BLaER1 treated with 17β-estradiol and CSF1 and Interleukin-3, amounts not matched to agents 10 nM and 100 nM (cell line): ENCODE results near the gene RCHY1.
"Not testable (repeated sequence)": the region's sequence is repeated elsewhere in the genome, so short reads cannot be mapped to it uniquely, and the experiment has no call there.

Experiments used
- H3K27ac ChIP-seq, 11 experiments: shearing (Covaris generic); formaldehyde crosslinking; 2 replicates each; pipeline ENCODE4 v1.8.1; 2022
- H3K27me3 ChIP-seq, 11 experiments: shearing (Covaris generic); formaldehyde crosslinking; 2 replicates each; pipeline ENCODE4 v1.8.1; 2022
- H3K36me3 ChIP-seq, 11 experiments: shearing (Covaris generic); formaldehyde crosslinking; 2 replicates each; pipeline ENCODE4 v1.8.1; 2022
- H3K4me1 ChIP-seq, 10 experiments: shearing (Covaris generic); formaldehyde crosslinking; 2 replicates each; pipeline ENCODE4 v1.8.1; 2022
- H3K4me2 ChIP-seq, 11 experiments: shearing (Covaris generic); formaldehyde crosslinking; 2 replicates each; pipeline ENCODE4 v1.8.1; 2022
- H3K4me3 ChIP-seq, 10 experiments: shearing (Covaris generic); formaldehyde crosslinking; 2 replicates each; pipeline ENCODE4 v1.8.1; 2022
- H3K9ac ChIP-seq, 11 experiments: shearing (Covaris generic); formaldehyde crosslinking; 2 replicates each; pipeline ENCODE4 v1.8.1; 2022
- H3K9me3 ChIP-seq, 11 experiments: shearing (Covaris generic); formaldehyde crosslinking; replicated peaks in 1 of 11; 2 replicates each; pipeline ENCODE4 v1.8.1; 2022
- H4K20me1 ChIP-seq, 11 experiments: shearing (Covaris generic); formaldehyde crosslinking; 2 replicates each; pipeline ENCODE4 v1.8.1; 2022
- Cebpa-rat ChIP-seq, 11 experiments: shearing (Covaris generic); IDR thresholded peaks; 2 replicates each; pipeline ENCODE4 v1.8.1; 2022

RCHY1 gene

GRCh38 chr4:75544870-75545269 is 30.7 kb upstream of the RCHY1 start:
- H3K27ac ChIP-seq: no peak overlapping the region
- no peak overlapping the region for H3K4me2 ChIP-seq
- H3K36me3 ChIP-seq: peaks cover 5 to 49% (median 21%) of the 10 kb centered on the region in 11 experiments; a peak in 17 of 22 replicates
- H3K9me3 ChIP-seq: no peaks in the 10 kb centered on the region
- no peak overlapping the region for H3K4me3 ChIP-seq
- no peak for TF ChIP-seq Cebpa-rat (IDR thresholded peaks at IDR 0.05)
- peaks cover 0 to 9% (median 5%) of the 10 kb centered on the region in 10 experiments; a peak in 11 of 20 replicates for H3K4me1 ChIP-seq
- no peak overlapping the region for H3K9ac ChIP-seq
- no peaks in the 10 kb centered on the region for H4K20me1 ChIP-seq
- no peaks in the 10 kb centered on the region for H3K27me3 ChIP-seq

GRCh38 chr4:75544220-75544619 is 30.0 kb upstream of the RCHY1 start:
- not testable (repeated sequence) for H4K20me1 ChIP-seq, H3K4me1 ChIP-seq, H3K27me3 ChIP-seq, H3K4me3 ChIP-seq, H3K9me3 ChIP-seq, H3K9ac ChIP-seq, H3K4me2 ChIP-seq, H3K27ac ChIP-seq
- H3K36me3 ChIP-seq: peaks cover 5 to 55% (median 25%) of the 10 kb centered on the region in 11 experiments; a peak in 17 of 22 replicates

DNA sequence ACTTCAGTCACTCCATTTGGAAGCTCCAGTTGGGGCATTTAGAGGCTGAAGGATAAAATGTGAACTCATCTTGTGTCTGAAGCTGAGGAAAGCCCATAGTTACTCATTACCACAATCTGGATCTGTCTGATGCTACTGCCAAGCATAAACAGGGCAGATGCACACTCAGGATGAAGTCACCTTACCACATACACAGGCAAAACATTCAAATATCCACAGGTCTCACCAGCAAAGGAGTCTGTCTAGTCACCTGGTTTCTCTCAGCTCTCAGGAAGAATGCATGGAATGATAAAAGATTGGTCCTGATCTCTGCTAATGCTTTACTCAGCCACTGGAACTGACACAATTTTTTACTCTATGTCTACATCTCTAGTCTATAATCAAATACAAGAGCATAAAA is 28.6 kb upstream of the RCHY1 start:
- no peak overlapping the region for H3K4me3 ChIP-seq
- H3K27ac ChIP-seq: no peak overlapping the region
- peaks cover 0 to 2% (median 0%) of the 10 kb centered on the region in 11 experiments; a peak in 1 of 22 replicates for H3K9me3 ChIP-seq
- peaks cover 5 to 62% (median 25%) of the 10 kb centered on the region in 11 experiments; a peak in 17 of 22 replicates for H3K36me3 ChIP-seq
- H3K4me1 ChIP-seq: peaks cover 0 to 3% (median under 1%) of the 10 kb centered on the region in 10 experiments; a peak in 11 of 20 replicates
- no peaks in the 10 kb centered on the region for H4K20me1 ChIP-seq
- no peak for TF ChIP-seq Cebpa-rat (IDR thresholded peaks at IDR 0.05)
- no peaks in the 10 kb centered on the region for H3K27me3 ChIP-seq
- H3K9ac ChIP-seq: no peak overlapping the region
- H3K4me2 ChIP-seq: no peak overlapping the region

DNA sequence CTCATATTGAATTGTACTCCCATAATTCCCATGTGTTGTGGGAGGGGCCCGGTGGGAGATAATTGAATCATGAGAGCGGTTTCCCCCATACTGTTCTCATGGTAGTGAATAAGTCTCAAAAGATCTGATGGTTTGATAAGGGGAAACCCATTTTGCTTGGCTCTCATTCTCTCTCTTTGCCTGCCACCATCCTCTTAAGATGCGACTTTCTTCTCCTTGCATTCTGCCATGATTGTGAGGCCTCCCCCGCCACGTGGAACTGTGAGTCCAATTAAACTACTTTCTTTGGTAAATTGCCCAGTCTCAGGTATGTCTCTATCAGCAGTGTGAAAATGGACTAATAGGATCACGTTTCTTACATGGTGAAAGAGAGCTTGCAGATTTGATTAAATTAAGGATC is 23.1 kb upstream of the RCHY1 start:
- not testable (repeated sequence) for H3K9ac ChIP-seq, H3K27ac ChIP-seq, H3K4me1 ChIP-seq, H3K4me2 ChIP-seq, H3K27me3 ChIP-seq, H4K20me1 ChIP-seq, H3K4me3 ChIP-seq
- Histone ChIP-seq H3K36me3 (peaks cover 15 to 58% (median 37%) of the 10 kb centered on the region in 11 experiments), H3K9me3 (peaks cover 34 to 46% (median 40%) of the 10 kb centered on the region in 11 experiments)

- not testable (repeated sequence) for H3K9ac ChIP-seq, H3K4me1 ChIP-seq, H4K20me1 ChIP-seq, H3K4me3 ChIP-seq, H3K27me3 ChIP-seq, H3K27ac ChIP-seq, H3K4me2 ChIP-seq
- Histone ChIP-seq H3K9me3 (peaks cover 55 to 69% (median 60%) of the 10 kb centered on the region in 11 experiments), H3K36me3 (peaks cover 46 to 78% (median 62%) of the 10 kb centered on the region in 11 experiments)
Observed at GRCh38 chr4:75533926-75534325, 19.7 kb upstream of the RCHY1 start.

DNA sequence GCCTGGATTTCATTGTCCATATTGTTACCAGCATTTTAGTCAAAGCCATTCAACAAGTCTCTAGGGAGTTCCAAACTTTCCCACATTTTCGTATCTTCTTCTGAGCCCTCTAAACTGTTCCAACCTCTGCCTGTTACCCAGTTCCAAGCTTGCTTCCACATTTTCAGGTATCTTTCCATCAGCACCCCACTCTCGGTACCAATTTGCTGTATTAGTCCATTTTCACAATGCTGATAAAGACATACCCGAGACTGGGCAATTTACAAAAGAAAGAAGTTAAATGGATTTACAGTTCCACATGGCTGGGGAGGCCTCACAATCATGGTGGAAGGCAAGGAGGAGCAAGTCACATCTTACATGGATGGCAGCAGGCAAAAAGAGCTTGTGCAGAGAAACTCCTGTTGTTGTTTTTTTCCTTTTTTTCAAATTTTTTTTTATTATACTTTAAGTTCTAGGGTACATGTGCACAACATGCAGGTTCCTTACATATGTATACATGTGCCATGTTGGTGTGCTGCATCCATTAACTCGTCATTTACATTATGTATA is 19.2 kb upstream of the RCHY1 start:
- H3K4me1 ChIP-seq, H3K9ac ChIP-seq, H4K20me1 ChIP-seq, H3K27me3 ChIP-seq, H3K4me2 ChIP-seq, H3K4me3 ChIP-seq, H3K27ac ChIP-seq: not testable (repeated sequence)
- Histone ChIP-seq H3K36me3 (peaks cover 51 to 78% (median 63%) of the 10 kb centered on the region in 11 experiments), H3K9me3 (peaks cover 55 to 69% (median 60%) of the 10 kb centered on the region in 11 experiments)

DNA sequence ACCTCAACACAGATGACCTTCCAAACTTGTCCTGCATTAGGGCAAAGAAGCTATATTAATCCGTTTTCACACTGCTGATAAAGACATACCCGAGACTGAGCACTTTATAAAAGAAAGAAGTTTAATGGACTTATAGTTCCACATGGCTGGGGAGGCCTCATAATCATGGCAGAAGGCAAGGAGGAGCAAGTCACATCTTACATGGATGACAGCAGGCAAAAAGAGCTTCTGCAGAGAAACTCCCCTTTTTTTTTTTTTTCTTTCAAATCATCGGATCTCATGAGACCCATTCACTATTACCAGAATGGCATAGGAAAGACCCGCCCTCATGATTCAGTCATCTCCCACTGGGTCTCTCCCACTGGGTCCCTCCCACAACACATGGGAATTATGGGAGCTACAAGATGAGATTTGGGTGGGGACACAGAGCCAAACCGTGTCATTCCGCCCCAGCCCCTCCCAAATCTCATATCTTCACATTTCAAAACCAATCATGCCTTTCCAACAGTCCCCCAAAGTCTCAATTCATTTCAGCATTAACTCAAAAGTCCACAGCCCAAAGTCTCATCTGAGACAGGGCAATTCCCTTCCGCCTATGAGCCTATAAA is 17.4 kb upstream of the RCHY1 start:
- Histone ChIP-seq H3K9me3 (peaks cover 51 to 60% (median 55%) of the 10 kb centered on the region in 11 experiments), H3K36me3 (peaks cover 67 to 84% (median 75%) of the 10 kb centered on the region in 11 experiments)
- H3K4me2 ChIP-seq, H3K27ac ChIP-seq, H4K20me1 ChIP-seq, H3K4me1 ChIP-seq, H3K9ac ChIP-seq, H3K4me3 ChIP-seq, H3K27me3 ChIP-seq: not testable (repeated sequence)

DNA sequence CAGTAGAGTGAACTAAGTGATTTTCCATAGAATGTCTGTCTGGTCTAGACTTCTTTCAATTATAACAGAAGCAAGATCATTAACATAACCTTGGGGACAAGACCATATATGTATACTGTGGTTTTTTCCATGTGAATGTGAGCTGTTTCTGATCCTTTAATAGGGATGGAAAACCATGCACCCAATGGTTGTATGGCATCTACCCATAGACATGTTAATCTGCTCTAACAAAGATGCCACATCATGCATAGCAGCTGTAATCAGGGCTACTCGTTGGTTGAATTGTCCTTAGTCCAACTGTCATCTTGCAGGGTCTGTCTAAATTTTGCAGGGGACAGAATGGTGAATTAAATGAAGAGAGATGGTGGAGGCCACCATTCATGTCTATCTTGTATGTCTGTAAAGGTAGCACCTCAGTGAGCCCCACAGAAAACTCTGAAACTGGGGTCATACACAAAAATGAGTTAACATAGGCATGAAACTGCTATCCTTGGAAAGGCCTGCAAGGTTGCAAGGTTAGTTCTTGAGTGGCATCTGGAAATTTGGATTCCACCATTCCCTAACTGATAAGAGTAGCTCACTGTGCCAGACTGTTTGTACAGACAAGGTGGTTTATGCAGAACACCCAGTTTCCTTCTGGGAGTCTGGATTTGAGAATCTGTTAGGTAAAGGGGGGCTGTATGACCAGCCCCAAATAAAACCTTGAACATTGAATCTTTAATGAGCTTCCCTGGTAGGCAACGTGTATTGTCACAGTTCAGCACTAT is 16.5 kb upstream of the RCHY1 start:
- Histone ChIP-seq H3K27me3 (no peaks in the 10 kb centered on the region), H3K9me3 (peaks cover 42 to 52% (median 46%) of the 10 kb centered on the region in 11 experiments), H3K9ac (no peak overlapping the region), H4K20me1 (no peaks in the 10 kb centered on the region), H3K4me1 (no peaks in the 10 kb centered on the region), H3K4me3 (0 out of 20 replicates have a peak overlapping the region, but pooled peaks of 1 of the 10 experiments have one; percentile 10), H3K36me3 (peaks cover 75 to 88% (median 80%) of the 10 kb centered on the region in 11 experiments), H3K4me2 (no peak overlapping the region), H3K27ac (no peak overlapping the region)
- no peak for TF ChIP-seq Cebpa-rat (IDR thresholded peaks at IDR 0.05)

GRCh38 chr4:75527482-75527881 is 13.3 kb upstream of the RCHY1 start:
- H3K9ac ChIP-seq: no peak overlapping the region
- H3K4me2 ChIP-seq: no peak overlapping the region
- H3K27ac ChIP-seq: no peak overlapping the region
- no peaks in the 10 kb centered on the region; a peak in 1 of 22 replicates for H4K20me1 ChIP-seq
- no peak overlapping the region for H3K4me3 ChIP-seq
- H3K27me3 ChIP-seq: no peaks in the 10 kb centered on the region
- H3K9me3 ChIP-seq: peaks cover 19 to 26% (median 24%) of the 10 kb centered on the region in 11 experiments
- peaks cover 85 to 100% (median 97%) of the 10 kb centered on the region in 11 experiments for H3K36me3 ChIP-seq
- TF ChIP-seq Cebpa-rat (IDR thresholded peaks at IDR 0.05): no peak
- H3K4me1 ChIP-seq: peaks cover 0 to 11% (median 0%) of the 10 kb centered on the region in 10 experiments; a peak in 2 of 20 replicates
